Measurements from ENCODE around the gene XKR7. TPM values are rescaled to one million over a fixed set of nuclear protein-coding genes. Genes with fewer than 3 reads are reported as not detected.
A peak's percentile ranks its signal among the peaks of the same experiment; 100 is the strongest.

The XKR7 gene
- total RNA-seq, 2 donors from 2014 or later = 0.26 to 0.33 TPM

DNA sequence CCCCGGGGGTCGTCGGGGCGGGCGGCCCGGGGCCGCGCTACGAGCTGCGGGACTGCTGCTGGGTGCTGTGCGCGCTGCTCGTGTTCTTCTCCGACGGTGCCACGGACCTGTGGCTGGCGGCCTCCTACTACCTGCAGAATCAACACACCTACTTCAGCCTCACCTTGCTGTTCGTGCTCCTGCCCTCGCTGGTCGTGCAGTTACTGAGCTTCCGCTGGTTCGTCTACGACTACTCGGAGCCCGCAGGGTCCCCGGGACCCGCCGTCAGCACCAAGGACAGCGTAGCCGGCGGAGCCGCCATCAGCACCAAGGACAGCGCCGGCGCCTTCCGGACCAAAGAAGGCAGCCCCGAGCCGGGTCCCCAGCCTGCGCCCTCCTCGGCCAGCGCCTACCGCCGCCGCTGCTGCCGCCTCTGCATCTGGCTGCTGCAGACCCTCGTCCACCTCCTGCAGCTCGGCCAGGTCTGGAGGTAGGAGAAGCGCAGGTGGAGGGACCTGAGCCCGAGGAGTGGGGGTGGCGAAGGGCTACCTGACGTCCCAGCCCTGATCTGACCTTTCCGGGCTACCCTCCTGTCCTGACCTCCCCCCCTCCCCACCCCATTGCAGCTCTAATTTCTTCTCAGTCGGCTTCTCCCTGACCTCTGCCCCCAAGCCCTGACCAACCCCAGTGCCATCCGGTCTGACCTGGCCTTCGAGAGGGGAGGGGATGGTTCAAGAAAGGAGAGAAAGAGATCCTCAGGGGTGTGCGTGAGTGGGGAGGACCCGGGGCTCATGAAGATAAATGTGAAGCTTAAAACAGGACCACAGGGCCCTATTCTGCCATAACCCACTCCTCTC is 558 bp downstream of the XKR7 start:
- no peaks in the 10 kb centered on the region for H3K4me1 ChIP-seq
- no peak overlapping the region for H3K27ac ChIP-seq
- WGBS, 2 donors = 3% methylated on average over 9 to 52 of the region's 57 CpGs
- no peak for TF ChIP-seq CTCF (IDR thresholded peaks at IDR 0.05)
- TF ChIP-seq POLR2A (IDR thresholded peaks at IDR 0.05) = no peak
- H3K27me3 ChIP-seq = peaks cover 0 to 6% of the 10 kb centered on the region in 2 donors
- ATAC-seq (peak; percentile 89), DNase-seq (peak; percentile 66 to 73 (median 69))
- H3K4me3 ChIP-seq = no peak overlapping the region
- intact Hi-C loops (cut with DNase I) = no loop called here
- no peaks in the 10 kb centered on the region for H3K36me3 ChIP-seq (replicated peaks in 1 of 2; ENCODE audit: insufficient read depth in 1 of 2, low read depth in 2 of 2)
- no peaks in the 10 kb centered on the region for H3K9me3 ChIP-seq

GRCh38 chr20:31969991-31970390 is 2.0 kb downstream of the XKR7 start:
- intact Hi-C loops (cut with DNase I) = no loop called here
- ATAC-seq = no peak
- Histone ChIP-seq H3K4me3 (no peak overlapping the region), H3K9me3 (no peaks in the 10 kb centered on the region), H3K4me1 (no peaks in the 10 kb centered on the region), H3K36me3 (replicated peaks in 1 of 2; ENCODE audit: insufficient read depth in 1 of 2, low read depth in 2 of 2) (no peaks in the 10 kb centered on the region), H3K27me3 (peaks cover 0 to 6% of the 10 kb centered on the region in 2 donors), H3K27ac (no peak overlapping the region)
- WGBS, 2 donors = 40 to 45% methylated on average over 5 of the region's 5 CpGs
- no peak for TF ChIP-seq CTCF (IDR thresholded peaks at IDR 0.05)
- no peak for TF ChIP-seq POLR2A (IDR thresholded peaks at IDR 0.05)
- no peak for DNase-seq

- intact Hi-C loops (cut with DNase I) = no loop called here
- Histone ChIP-seq H3K27ac (no peak overlapping the region), H3K27me3 (no peaks in the 10 kb centered on the region), H3K4me3 (no peak overlapping the region), H3K4me1 (no peaks in the 10 kb centered on the region), H3K36me3 (replicated peaks in 1 of 2; ENCODE audit: insufficient read depth in 1 of 2, low read depth in 2 of 2) (no peaks in the 10 kb centered on the region), H3K9me3 (no peaks in the 10 kb centered on the region)
- TF ChIP-seq CTCF (IDR thresholded peaks at IDR 0.05) (no peak), POLR2A (IDR thresholded peaks at IDR 0.05) (no peak)
- WGBS, 2 donors = 21 to 31% methylated on average over 3 to 4 of the region's 4 CpGs
- no peak for ATAC-seq
- DNase-seq = no peak
Measured at GRCh38 chr20:31972471-31973021, 4.6 kb downstream of the XKR7 start.

DNA sequence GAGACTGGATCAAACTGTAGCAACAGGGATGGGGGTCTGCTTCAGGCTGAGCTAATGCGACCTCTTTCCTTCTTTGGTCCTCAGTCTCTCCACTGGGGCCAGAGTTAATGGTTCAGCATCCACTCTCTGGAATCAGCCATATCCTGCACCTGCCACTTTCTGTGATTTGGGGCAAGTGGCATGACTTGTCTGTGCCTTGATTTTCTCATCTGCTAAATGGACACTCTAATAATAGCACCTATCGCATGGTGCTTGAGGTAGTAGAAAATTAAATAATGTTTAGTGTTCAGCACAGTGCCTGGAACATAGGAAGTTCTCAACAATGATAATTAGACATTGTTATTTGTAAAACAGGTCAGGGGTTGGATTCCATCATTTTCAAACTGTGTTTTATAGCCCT is 6.3 kb downstream of the XKR7 start:
- WGBS, 2 donors = 55 to 62% methylated on average over 2 of the region's 2 CpGs
- DNase-seq = no peak
- Histone ChIP-seq H3K27ac (no peak overlapping the region), H3K9me3 (no peaks in the 10 kb centered on the region), H3K4me1 (no peaks in the 10 kb centered on the region), H3K27me3 (no peaks in the 10 kb centered on the region), H3K4me3 (no peak overlapping the region), H3K36me3 (replicated peaks in 1 of 2; ENCODE audit: insufficient read depth in 1 of 2, low read depth in 2 of 2) (no peaks in the 10 kb centered on the region)
- intact Hi-C loops (cut with DNase I) = no loop called here
- ATAC-seq = no peak
- TF ChIP-seq CTCF (IDR thresholded peaks at IDR 0.05) (no peak), POLR2A (IDR thresholded peaks at IDR 0.05) (no peak)
